Osteoblast (primary cell): ENCODE data around the gene SH3BP2. TPM values are rescaled to one million over a fixed set of nuclear protein-coding genes. Genes with fewer than 3 reads are reported as not detected.

ENCODE experiments used
- DNase-seq: peaks from one replicate; pipeline ENCODE4 v3.0.0; 2011; ENCODE audit warnings: low spot score, mixed read lengths; ENCODE audit not compliant: insufficient read length; ENCODE audit errors: missing footprints
- H2AFZ ChIP-seq: 2 replicates; pipeline ENCODE4 v1.6.0; 2011; ENCODE audit warnings: mild to moderate bottlenecking, low read length
- H3K27ac ChIP-seq: 2 replicates; pipeline ENCODE4 v1.5.1; 2011; ENCODE audit warnings: mild to moderate bottlenecking, low read depth, low read length, moderate library complexity
- H3K27me3 ChIP-seq: 2 replicates; pipeline ENCODE4 v1.6.0; 2012; ENCODE audit warnings: mild to moderate bottlenecking, control low read depth, inconsistent platforms, low read length, moderate library complexity; ENCODE audit not compliant: insufficient read depth
- H3K36me3 ChIP-seq: 2 replicates; pipeline ENCODE4 v1.5.1; 2011; ENCODE audit warnings: mild to moderate bottlenecking, low read length, control low read depth, moderate library complexity; ENCODE audit not compliant: insufficient read depth
- H3K4me1 ChIP-seq: 2 replicates; pipeline ENCODE4 v1.5.1; 2011; ENCODE audit warnings: mild to moderate bottlenecking, low read length, control low read depth, moderate library complexity; ENCODE audit not compliant: insufficient read depth
- H3K4me2 ChIP-seq: 2 replicates; pipeline ENCODE4 v1.6.0; 2011; ENCODE audit warnings: mild to moderate bottlenecking, low read length; ENCODE audit not compliant: insufficient read depth
- H3K4me3 ChIP-seq: fragments of 200-600 bp; sonication (generic); 3 replicates; pipeline ENCODE4 v1.5.1; 2012; ENCODE audit warnings: mild to moderate bottlenecking, low read length, inconsistent platforms; ENCODE audit not compliant: insufficient read depth
- H3K79me2 ChIP-seq: 2 replicates; pipeline ENCODE4 v1.6.0; 2012; ENCODE audit warnings: mild to moderate bottlenecking, low read length, control low read depth, inconsistent platforms; ENCODE audit not compliant: insufficient read depth
- H3K9me3 ChIP-seq: 2 replicates; pipeline ENCODE4 v1.5.1; 2011; ENCODE audit warnings: low read depth, low read length, control low read depth
- H4K20me1 ChIP-seq: 2 replicates; pipeline ENCODE4 v1.6.0; 2012; ENCODE audit warnings: mild to moderate bottlenecking, low read length, control low read depth; ENCODE audit not compliant: insufficient read depth
- CTCF ChIP-seq: IDR thresholded peaks from 2 replicates; pipeline ENCODE4 v1.5.1; 2011; ENCODE audit warnings: mild to moderate bottlenecking, low read depth, low read length, moderate library complexity; ENCODE audit errors: extremely low read depth
- total RNA-seq: library from RNA; depleted of rRNA; stranded (reverse); fragments of >200 nt; gene quantifications from 2 replicates; pipeline ENCODE4 v1.2.3, GENCODE V29; 2012

Gene SH3BP2
- total RNA-seq, 1 donor: 26.4 TPM

DNA sequence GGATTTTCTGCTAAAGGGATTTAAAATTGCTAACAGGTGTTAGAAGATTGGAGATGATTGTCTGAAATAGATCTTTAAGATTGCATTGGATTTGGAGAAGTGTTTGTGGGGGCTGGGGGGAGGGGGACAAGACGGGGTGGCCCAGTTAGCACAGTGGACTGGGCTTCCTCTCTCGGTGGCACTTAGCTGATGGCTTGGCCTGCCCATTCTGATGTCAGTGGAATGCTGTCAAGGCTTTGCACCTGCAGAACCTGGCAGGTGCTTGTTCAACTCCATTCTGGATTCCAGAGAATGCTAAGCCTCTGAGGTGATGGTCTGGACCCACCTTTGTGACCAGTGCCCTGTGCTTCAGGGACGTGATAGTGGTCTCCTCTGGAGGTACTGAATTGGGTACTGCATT lies 94.5 kb downstream of the SH3BP2 start:
- DNase-seq: no peak
- TF ChIP-seq CTCF: no peak
- no peak overlapping the region for H3K27ac ChIP-seq
- peaks cover 60% of the 10 kb centered on the region for H3K79me2 ChIP-seq
- peaks cover 14% of the 10 kb centered on the region for H4K20me1 ChIP-seq
- H3K9me3 ChIP-seq: no peaks in the 10 kb centered on the region
- peaks cover 40% of the 10 kb centered on the region for H3K36me3 ChIP-seq
- H3K27me3 ChIP-seq: no peaks in the 10 kb centered on the region
- H3K4me3 ChIP-seq: no peak overlapping the region
- peaks cover 7% of the 10 kb centered on the region for H3K4me1 ChIP-seq
- H2AFZ ChIP-seq: no peak overlapping the region
- no peak overlapping the region for H3K4me2 ChIP-seq

DNA sequence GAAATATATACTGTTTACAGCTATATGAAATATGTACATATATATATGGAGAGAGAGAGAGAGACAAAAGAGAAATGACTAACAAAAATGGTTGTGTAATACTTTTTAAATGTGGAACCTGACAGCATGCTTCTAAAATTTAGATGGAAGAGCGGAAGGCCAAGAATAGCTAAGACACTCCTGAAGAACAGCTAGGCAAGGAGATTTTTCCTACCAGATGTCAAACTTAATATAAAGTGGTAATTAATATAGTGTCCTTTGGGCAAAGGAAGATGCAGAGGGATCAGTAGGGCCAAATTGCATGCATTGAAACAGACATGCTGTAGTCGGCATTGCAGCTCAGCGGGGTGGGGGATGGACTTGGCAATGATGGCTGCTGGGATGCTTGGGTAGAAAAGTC lies 96.0 kb downstream of the SH3BP2 start:
- H2AFZ ChIP-seq: no peak overlapping the region
- no peak overlapping the region for H3K4me3 ChIP-seq
- no peak overlapping the region for H3K27ac ChIP-seq
- H3K4me2 ChIP-seq: no peak overlapping the region
- H3K9me3 ChIP-seq: no peaks in the 10 kb centered on the region
- DNase-seq: no peak
- peaks cover 14% of the 10 kb centered on the region for H4K20me1 ChIP-seq
- TF ChIP-seq CTCF: no peak
- H3K36me3 ChIP-seq: peaks cover 28% of the 10 kb centered on the region
- no peaks in the 10 kb centered on the region for H3K27me3 ChIP-seq
- H3K4me1 ChIP-seq: peaks cover 7% of the 10 kb centered on the region
- peaks cover 60% of the 10 kb centered on the region for H3K79me2 ChIP-seq

Other genes starting within 250 kb of the SH3BP2 start
- 37.7 and 44.9 TPM in 2 replicates for gene TNIP2, start 36.7 kb upstream of the SH3BP2 start, total RNA-seq
- gene ADD1, start 50.8 kb downstream of the SH3BP2 start, total RNA-seq: 200 and 204 TPM in 2 replicates
- gene NOP14, start 170.3 kb downstream of the SH3BP2 start, total RNA-seq: 24.2 and 30.0 TPM in 2 replicates
- gene GRK4, start 170.5 kb downstream of the SH3BP2 start, total RNA-seq: 7.4 and 7.6 TPM in 2 replicates